Activated CD4-positive, CD25-positive, alpha-beta regulatory T cell treated with anti-CD3 and anti-CD28 coated beads, Interleukin-2, amount 50 U/mL, for 24 hours (primary cell): ENCODE data around the gene AP3M1.

ENCODE experiments used
- ATAC-seq, 2 donors: fragments of 150-1000 bp; cut with Tn5 transposase; one replicate each; pipeline ENCODE4 v1.10.0; 2021; ENCODE audit warnings: mild to moderate bottlenecking in 1 of 2, moderate library complexity in 1 of 2

The AP3M1 gene

GRCh38 chr10:74113546-74113945 lies 37.1 kb downstream of the AP3M1 start:
- ATAC-seq, result no peak

- ATAC-seq, result no peak
Observed at GRCh38 chr10:74111799-74112198, 38.8 kb downstream of the AP3M1 start.

- ATAC-seq, result no peak
Observed at GRCh38 chr10:74110120-74110519, 40.5 kb downstream of the AP3M1 start.

- no peak for ATAC-seq
Observed at GRCh38 chr10:74109452-74109851, 41.2 kb downstream of the AP3M1 start.

GRCh38 chr10:74107391-74107790 lies 43.2 kb downstream of the AP3M1 start:
- ATAC-seq, result no peak

- no peak for ATAC-seq
Observed at GRCh38 chr10:74104996-74105395, 45.6 kb downstream of the AP3M1 start.

GRCh38 chr10:74104480-74104879 lies 46.1 kb downstream of the AP3M1 start:
- ATAC-seq, result no peak

GRCh38 chr10:74103560-74104258 lies 46.9 kb downstream of the AP3M1 start:
- no peak for ATAC-seq

GRCh38 chr10:74099836-74100235 lies 50.8 kb downstream of the AP3M1 start:
- no peak for ATAC-seq

GRCh38 chr10:74099420-74099819 lies 51.2 kb downstream of the AP3M1 start:
- ATAC-seq, result no peak

- no peak for ATAC-seq
Observed at GRCh38 chr10:74097776-74098175, 52.9 kb downstream of the AP3M1 start.

- peak in 1 of 2 donors; percentile 38 for ATAC-seq
Observed at GRCh38 chr10:74096777-74097176, 53.9 kb downstream of the AP3M1 start.

- ATAC-seq, result no peak
Observed at GRCh38 chr10:74094231-74094630, 56.4 kb downstream of the AP3M1 start.

GRCh38 chr10:74093530-74094164 lies 57.0 kb downstream of the AP3M1 start:
- no peak for ATAC-seq

- ATAC-seq, result no peak
Observed at GRCh38 chr10:74092372-74092771, 58.3 kb downstream of the AP3M1 start.

GRCh38 chr10:74088722-74089121 lies 61.9 kb downstream of the AP3M1 start:
- ATAC-seq, result no peak

- no peak for ATAC-seq
Observed at GRCh38 chr10:74086317-74086716, 64.3 kb downstream of the AP3M1 start.

GRCh38 chr10:74084955-74085354 lies 65.7 kb downstream of the AP3M1 start:
- peak; percentile 41 to 77 for ATAC-seq

- ATAC-seq, result no peak
Observed at GRCh38 chr10:74083304-74083703, 67.3 kb downstream of the AP3M1 start.

GRCh38 chr10:74081941-74082718 lies 68.5 kb downstream of the AP3M1 start:
- no peak for ATAC-seq

GRCh38 chr10:74081192-74081803 lies 69.3 kb downstream of the AP3M1 start:
- no peak for ATAC-seq

GRCh38 chr10:74079936-74080590 lies 70.6 kb downstream of the AP3M1 start:
- no peak for ATAC-seq
